OCI-LY7 (cell line): ENCODE measurements around the gene MYPN. TPM values are rescaled to one million over a fixed set of nuclear protein-coding genes. Genes with fewer than 3 reads are reported as not detected.

ENCODE experiments used
- BruUV-seq: library from RNA; stranded (reverse); fragments of 400-500 nt; replicated peaks from 2 replicates; lab custom pipeline; 2021; lab: Mats Ljungman, UMichigan
- CTCF ChIA-PET: fragments of 300-600 bp; sonication (Branson Sonifier 250); formaldehyde crosslinking; loops from one replicate; lab custom pipeline; 2022; ENCODE audit warnings: antibody characterized with exemption; ENCODE audit not compliant: unreplicated experiment; lab: Charles Lee
- POLR2A ChIA-PET: fragments of 300-600 bp; sonication (Branson Sonifier 250); formaldehyde crosslinking; loops from one replicate; lab custom pipeline; 2022; ENCODE audit warnings: antibody characterized with exemption; lab: Charles Lee
- DNase-seq: peaks from one replicate; pipeline ENCODE4 v3.0.0-alpha.2; 2015; ENCODE audit warnings: low spot score
- H2AFZ ChIP-seq: fragments of 200-600 bp; sonication (generic), shearing (Covaris generic); 2 replicates; pipeline ENCODE4 v1.6.1; 2014; ENCODE audit warnings: mild to moderate bottlenecking, antibody characterized with exemption, low read length, moderate library complexity
- H3K27ac ChIP-seq: fragments of 200-600 bp; sonication (generic); 2 replicates; pipeline ENCODE4 v1.5.1; 2014; ENCODE audit warnings: mixed run types, low read depth, mild to moderate bottlenecking, moderate library complexity, low read length, inconsistent platforms; ENCODE audit not compliant: poor library complexity, severe bottlenecking
- H3K36me3 ChIP-seq: fragments of 200-600 bp; sonication (generic); 2 replicates; pipeline ENCODE4 v1.6.1; 2014; ENCODE audit warnings: mild to moderate bottlenecking, antibody characterized with exemption, low read length, moderate library complexity, mixed read lengths; ENCODE audit not compliant: insufficient read depth
- H3K4me1 ChIP-seq: fragments of 200-600 bp; sonication (generic); 2 replicates; pipeline ENCODE4 v1.5.1; 2014; ENCODE audit warnings: mild to moderate bottlenecking, low read length; ENCODE audit not compliant: insufficient read depth, poor library complexity, severe bottlenecking
- H3K4me2 ChIP-seq: fragments of 200-600 bp; sonication (generic); 2 replicates; pipeline ENCODE4 v1.6.1; 2014; ENCODE audit warnings: mild to moderate bottlenecking, low read length
- H3K4me3 ChIP-seq: fragments of 200-600 bp; sonication (generic); 2 replicates; pipeline ENCODE4 v1.5.1; 2014; ENCODE audit warnings: mild to moderate bottlenecking, low read depth, low read length; ENCODE audit not compliant: poor library complexity, severe bottlenecking
- H3K79me2 ChIP-seq: fragments of 200-600 bp; sonication (generic); 2 replicates; pipeline ENCODE4 v1.6.1; 2016; ENCODE audit warnings: low read depth, mild to moderate bottlenecking, low read length, moderate library complexity, mixed read lengths; ENCODE audit not compliant: insufficient read depth
- H3K9me2 ChIP-seq: fragments of 200-600 bp; sonication (generic); 2 replicates; pipeline ENCODE4 v1.6.1; 2016; ENCODE audit warnings: mild to moderate bottlenecking, low read length, mixed read lengths; ENCODE audit not compliant: insufficient read depth
- H3K9me3 ChIP-seq: fragments of 200-600 bp; sonication (generic); 2 replicates; pipeline ENCODE4 v1.6.1; 2014; ENCODE audit warnings: mild to moderate bottlenecking, mixed run types, low read length, mixed read lengths
- H4K20me1 ChIP-seq: fragments of 200-600 bp; sonication (generic); 2 replicates; pipeline ENCODE4 v1.6.1; 2014; ENCODE audit warnings: mild to moderate bottlenecking, antibody characterized with exemption, low read length, moderate library complexity, mixed read lengths; ENCODE audit not compliant: insufficient read depth
- EZH2phosphoT487 ChIP-seq: fragments of 200-600 bp; sonication (generic); IDR thresholded peaks from 2 replicates; pipeline ENCODE4 v1.6.1; 2018; ENCODE audit warnings: low read depth, borderline replicate concordance, mild to moderate bottlenecking, mixed run types, antibody characterized with exemption, low read length, moderate library complexity, mixed read lengths
- intact Hi-C: fragments of 100-400 bp; cut with micrococcal nuclease; formaldehyde crosslinking; loops from one replicate; pipeline ENCODE4 v1.10.0; 2022; ENCODE audit not compliant: unreplicated experiment
- total RNA-seq, 2 experiments: library from RNA; depleted of rRNA in 1 of 2; stranded (reverse); fragments of >200 nt in 1 of 2; shearing (Covaris generic) in 1 of 2; gene quantifications; 2 replicates each; pipeline ENCODE4 v1.2.3, GENCODE V29; 2014 to 2022
- TF ChIP-seq, protein P1 (sequence below): fragments of 200-600 bp; sonication (generic); conservative IDR thresholded peaks from 2 replicates; pipeline ENCODE4 v1.5.1; 2014; ENCODE audit warnings: mild to moderate bottlenecking, antibody characterized with exemption, low read length, moderate library complexity, mixed read lengths

MYPN gene
- total RNA-seq, 2 experiments from 2014 or later, result 0.06 TPM; not detected in 1

DNA sequence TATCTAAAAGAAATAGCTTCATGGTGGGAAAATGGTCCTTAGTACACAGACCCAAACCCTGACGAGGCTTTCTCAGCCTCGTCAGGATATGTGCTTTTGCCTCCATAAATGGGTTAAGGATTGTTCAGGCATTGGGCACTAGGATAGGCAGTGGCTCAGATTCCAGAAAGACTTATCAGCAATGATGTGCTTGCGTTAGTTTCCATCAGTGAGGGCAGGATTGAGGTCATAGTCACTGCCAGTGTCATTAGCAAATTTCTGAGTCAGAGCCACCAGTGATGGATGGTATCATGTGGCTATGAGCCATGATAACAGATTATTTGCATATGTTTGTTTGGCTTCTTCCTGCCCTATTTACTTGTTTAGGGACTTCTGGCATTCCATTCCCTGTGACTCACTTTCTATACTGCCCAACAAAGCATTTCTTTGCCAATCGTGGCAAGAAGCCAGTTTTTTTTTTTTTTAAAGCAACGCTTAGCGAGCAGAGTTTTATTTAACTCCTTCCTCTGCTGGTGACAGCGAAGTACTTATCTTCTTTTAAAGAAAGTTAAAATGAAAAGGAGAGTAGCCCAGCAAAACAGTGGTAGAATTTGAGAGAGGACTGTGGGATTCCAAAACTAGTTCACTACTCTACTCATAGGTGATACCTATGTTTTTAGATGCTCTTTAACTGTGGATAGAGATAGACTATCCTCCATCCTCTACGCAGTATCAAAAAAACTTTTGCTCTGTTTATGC is 44.4 kb downstream of the MYPN start:
- Histone ChIP-seq H3K36me3 (no peaks in the 10 kb centered on the region), H2AFZ (peak overlapping the region; percentile 4; the same call in 1 of the 2 replicates), H3K9me2 (no peaks in the 10 kb centered on the region), H3K4me1 (no peaks in the 10 kb centered on the region), H3K79me2 (no peaks in the 10 kb centered on the region), H3K27ac (no peak overlapping the region), H3K9me3 (no peaks in the 10 kb centered on the region), H3K4me3 (no peak overlapping the region), H4K20me1 (no peaks in the 10 kb centered on the region), H3K4me2 (no peak overlapping the region)
- no TSS peak for BruUV-seq
- POLR2A ChIA-PET, result interaction anchor here (0.6 kb wide), 1 partner anchor 168 kb away, joined by 3 read pairs; no protein-coding TSS in a partner anchor
- CTCF ChIA-PET, result no interaction called here
- no peak for DNase-seq
- no peak for TF ChIP-seq EZH2phosphoT487
- TF ChIP-seq, protein P1, sequence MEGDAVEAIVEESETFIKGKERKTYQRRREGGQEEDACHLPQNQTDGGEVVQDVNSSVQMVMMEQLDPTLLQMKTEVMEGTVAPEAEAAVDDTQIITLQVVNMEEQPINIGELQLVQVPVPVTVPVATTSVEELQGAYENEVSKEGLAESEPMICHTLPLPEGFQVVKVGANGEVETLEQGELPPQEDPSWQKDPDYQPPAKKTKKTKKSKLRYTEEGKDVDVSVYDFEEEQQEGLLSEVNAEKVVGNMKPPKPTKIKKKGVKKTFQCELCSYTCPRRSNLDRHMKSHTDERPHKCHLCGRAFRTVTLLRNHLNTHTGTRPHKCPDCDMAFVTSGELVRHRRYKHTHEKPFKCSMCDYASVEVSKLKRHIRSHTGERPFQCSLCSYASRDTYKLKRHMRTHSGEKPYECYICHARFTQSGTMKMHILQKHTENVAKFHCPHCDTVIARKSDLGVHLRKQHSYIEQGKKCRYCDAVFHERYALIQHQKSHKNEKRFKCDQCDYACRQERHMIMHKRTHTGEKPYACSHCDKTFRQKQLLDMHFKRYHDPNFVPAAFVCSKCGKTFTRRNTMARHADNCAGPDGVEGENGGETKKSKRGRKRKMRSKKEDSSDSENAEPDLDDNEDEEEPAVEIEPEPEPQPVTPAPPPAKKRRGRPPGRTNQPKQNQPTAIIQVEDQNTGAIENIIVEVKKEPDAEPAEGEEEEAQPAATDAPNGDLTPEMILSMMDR, result no peak
- intact Hi-C loops, result no loop called here

DNA sequence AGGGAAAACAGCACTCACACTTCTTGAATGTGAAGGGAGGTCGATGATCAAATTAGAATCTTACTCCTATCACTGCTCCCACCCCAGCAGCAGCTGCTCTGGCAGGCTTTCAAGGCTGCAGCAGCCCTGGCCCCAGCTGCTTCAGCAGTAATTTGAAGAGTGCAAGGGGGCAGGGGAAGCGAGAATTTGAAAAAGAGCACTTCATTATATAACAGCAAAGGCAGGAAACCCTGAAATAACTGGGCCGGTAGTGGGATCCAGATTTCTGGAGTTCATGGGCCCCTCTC is 44.9 kb downstream of the MYPN start:
- Histone ChIP-seq H3K79me2 (no peaks in the 10 kb centered on the region), H3K36me3 (no peaks in the 10 kb centered on the region), H3K9me3 (no peaks in the 10 kb centered on the region), H3K27ac (no peak overlapping the region), H4K20me1 (no peaks in the 10 kb centered on the region), H3K4me1 (no peaks in the 10 kb centered on the region), H3K9me2 (no peaks in the 10 kb centered on the region), H2AFZ (peak overlapping the region; percentile 4; the same call in 1 of the 2 replicates), H3K4me3 (no peak overlapping the region), H3K4me2 (no peak overlapping the region)
- TF ChIP-seq EZH2phosphoT487, result no peak
- TF ChIP-seq, protein P1, result no peak
- ChIA-PET POLR2A (no interaction called here), CTCF (no interaction called here)
- intact Hi-C loops, result no loop called here
- peak; percentile 10 for DNase-seq
- no TSS peak for BruUV-seq

DNA sequence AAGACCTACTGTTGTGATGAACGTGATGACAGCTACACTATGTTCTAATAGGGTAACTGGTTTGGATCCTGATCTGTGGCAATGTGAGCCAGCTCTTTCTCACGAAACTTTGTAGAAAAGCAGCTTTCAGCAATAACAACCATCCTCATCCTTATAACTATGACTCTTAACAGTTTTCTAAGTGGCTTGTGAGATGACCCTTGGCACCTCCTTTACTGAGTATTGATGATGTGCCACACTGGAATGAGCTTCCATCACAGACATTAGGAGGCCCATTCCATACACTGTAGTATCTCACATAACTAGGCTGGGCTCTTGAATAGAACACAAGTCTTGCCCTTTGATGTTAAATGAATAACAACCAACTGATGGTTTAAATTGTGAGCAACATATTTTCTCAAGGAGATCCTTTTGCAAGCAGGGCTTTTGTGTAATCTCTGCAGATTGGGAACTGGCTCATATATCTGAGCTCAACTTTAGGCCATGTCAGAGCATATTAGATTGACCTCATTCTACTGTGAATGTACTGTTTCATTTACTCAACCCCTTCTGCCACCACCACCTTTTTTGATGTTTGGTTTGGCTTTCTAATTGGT is 46.4 kb downstream of the MYPN start:
- Histone ChIP-seq H3K9me2 (no peaks in the 10 kb centered on the region), H3K4me3 (no peak overlapping the region), H3K9me3 (no peaks in the 10 kb centered on the region), H3K27ac (no peak overlapping the region), H3K4me2 (no peak overlapping the region), H2AFZ (no peak overlapping the region), H3K4me1 (no peaks in the 10 kb centered on the region), H3K79me2 (no peaks in the 10 kb centered on the region), H4K20me1 (no peaks in the 10 kb centered on the region), H3K36me3 (no peaks in the 10 kb centered on the region)
- intact Hi-C loops, result loop anchor here (1.0 kb wide), 2 partner anchors 299 to 367 kb away; no protein-coding TSS in a partner anchor
- DNase-seq, result no peak
- TF ChIP-seq EZH2phosphoT487, result no peak
- TF ChIP-seq, protein P1, result no peak
- ChIA-PET POLR2A (interaction anchor here (0.6 to 2.5 kb wide), 6 partner anchors 38 to 300 kb away, joined by 3 to 9 read pairs (median 4); no protein-coding TSS in a partner anchor), CTCF (interaction anchor here (1.1 to 1.6 kb wide), 3 partner anchors 271 to 367 kb away, joined by 3 to 8 read pairs (median 4); partner anchors contain the start of gene SIRT1)
- no TSS peak for BruUV-seq
